MV-4-11 (cell line): Measurements from ENCODE around the gene SLC6A18.

Source experiments
- DNase-seq: peaks from one replicate; lab custom pipeline; 2025; lab: John Stamatoyannopoulos, UW

Gene SLC6A18

DNA sequence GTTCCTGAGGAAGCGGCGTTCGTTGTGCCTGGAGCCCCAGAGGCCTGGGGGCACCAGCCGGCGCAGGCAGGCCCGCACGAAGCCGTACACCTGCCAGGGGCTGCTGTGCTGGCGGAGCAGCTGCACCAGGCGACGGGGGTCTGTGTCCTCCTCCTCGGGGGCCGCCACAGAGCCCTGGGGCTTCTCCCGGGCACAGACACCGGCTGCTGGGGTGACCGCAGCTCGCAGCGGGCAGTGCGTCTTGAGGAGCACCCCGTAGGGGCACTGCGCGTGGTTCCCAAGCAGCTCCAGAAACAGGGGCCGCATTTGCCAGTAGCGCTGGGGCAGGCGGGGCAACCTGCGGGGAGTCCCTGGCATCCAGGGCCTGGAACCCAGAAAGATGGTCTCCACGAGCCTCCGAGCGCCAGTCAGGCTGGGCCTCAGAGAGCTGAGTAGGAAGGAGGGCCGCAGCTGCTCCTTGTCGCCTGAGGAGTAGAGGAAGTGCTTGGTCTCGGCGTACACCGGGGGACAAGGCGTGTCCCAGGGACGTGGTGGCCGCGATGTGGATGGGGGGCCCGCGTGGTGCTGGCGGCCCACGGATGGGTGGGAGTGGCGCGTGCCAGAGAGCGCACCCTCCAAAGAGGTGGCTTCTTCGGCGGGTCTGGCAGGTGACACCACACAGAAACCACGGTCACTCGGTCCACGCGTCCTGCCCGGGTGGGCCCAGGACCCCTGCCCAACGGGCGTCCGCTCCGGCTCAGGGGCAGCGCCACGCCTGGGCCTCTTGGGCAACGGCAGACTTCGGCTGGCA, 68.4 kb downstream of the SLC6A18 start:
- DNase-seq, result no peak

DNA sequence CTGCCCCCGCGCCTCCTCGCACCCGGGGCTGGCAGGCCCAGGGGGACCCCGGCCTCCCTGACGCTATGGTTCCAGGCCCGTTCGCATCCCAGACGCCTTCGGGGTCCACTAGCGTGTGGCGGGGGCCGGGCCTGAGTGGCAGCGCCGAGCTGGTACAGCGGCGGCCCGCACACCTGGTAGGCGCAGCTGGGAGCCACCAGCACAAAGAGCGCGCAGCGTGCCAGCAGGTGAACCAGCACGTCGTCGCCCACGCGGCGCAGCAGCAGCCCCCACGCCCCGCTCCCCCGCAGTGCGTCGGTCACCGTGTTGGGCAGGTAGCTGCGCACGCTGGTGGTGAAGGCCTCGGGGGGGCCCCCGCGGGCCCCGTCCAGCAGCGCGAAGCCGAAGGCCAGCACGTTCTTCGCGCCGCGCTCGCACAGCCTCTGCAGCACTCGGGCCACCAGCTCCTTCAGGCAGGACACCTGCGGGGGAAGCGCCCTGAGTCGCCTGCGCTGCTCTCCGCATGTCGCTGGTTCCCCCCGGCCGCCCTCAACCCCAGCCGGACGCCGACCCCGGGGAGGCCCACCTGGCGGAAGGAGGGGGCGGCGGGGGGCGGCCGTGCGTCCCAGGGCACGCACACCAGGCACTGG, 69.1 kb downstream of the SLC6A18 start:
- no peak for DNase-seq

DNA sequence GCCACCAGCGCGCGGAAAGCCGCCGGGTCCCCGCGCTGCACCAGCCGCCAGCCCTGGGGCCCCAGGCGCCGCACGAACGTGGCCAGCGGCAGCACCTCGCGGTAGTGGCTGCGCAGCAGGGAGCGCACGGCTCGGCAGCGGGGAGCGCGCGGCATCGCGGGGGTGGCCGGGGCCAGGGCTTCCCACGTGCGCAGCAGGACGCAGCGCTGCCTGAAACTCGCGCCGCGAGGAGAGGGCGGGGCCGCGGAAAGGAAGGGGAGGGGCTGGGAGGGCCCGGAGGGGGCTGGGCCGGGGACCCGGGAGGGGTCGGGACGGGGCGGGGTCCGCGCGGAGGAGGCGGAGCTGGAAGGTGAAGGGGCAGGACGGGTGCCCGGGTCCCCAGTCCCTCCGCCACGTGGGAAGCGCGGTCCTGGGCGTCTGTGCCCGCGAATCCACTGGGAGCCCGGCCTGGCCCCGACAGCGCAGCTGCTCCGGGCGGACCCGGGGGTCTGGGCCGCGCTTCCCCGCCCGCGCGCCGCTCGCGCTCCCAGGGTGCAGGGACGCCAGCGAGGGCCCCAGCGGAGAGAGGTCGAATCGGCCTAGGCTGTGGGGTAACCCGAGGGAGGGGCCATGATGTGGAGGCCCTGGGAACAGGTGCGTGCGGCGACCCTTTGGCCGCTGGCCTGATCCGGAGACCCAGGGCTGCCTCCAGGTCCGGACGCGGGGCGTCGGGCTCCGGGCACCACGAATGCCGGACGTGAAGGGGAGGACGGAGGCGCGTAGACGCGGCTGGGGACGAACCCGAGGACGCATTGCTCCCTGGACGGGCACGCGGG, 69.9 kb downstream of the SLC6A18 start, which contains the start of gene TERT:
Gene TERT, minus strand, starts transcription at position 234 of the 815 bp plus-strand sequence. Its CDS starts 79 bp downstream, at position 155.
- no peak for DNase-seq

DNA sequence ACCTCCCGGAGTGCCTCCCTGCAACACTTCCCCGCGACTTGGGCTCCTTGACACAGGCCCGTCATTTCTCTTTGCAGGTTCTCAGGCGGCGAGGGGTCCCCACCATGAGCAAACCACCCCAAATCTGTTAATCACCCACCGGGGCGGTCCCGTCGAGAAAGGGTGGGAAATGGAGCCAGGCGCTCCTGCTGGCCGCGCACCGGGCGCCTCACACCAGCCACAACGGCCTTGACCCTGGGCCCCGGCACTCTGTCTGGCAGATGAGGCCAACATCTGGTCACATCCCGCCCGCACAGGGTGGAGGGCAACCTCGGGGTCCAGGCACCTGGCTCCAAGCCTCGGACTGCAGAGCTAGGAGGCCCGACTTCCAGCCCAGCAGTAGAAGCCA, 70.5 kb downstream of the SLC6A18 start:
- no peak for DNase-seq
